Nucleus accumbens (tissue), 56 donors: ENCODE results near the gene YAF2.

Experiments
- DNase-seq, 56 donors: peaks; one replicate each; lab custom pipeline; 2025; lab: John Stamatoyannopoulos, UW

The YAF2 gene

DNA sequence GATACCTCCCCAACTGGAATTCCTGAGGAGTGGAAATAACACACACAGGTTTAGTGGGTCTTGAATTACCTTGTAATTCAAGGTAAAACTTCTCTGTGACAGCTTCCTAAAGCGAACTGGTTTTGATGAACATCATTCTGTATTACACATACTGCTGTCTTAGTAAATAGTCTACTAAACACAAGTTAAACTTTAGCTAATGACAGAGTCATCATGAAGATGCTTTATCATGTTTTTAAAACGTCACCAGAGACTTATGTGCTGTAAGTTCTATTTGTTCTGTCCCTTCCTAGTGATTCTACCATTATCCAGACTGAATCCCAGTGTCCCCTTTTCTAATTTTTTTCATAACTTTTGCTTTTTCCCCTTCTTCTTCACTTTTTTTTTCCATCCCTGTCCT is 81.8 kb downstream of the YAF2 start:
- DNase-seq, result no peak

- no peak for DNase-seq
These were observed 92.4 kb downstream of the YAF2 start for GRCh38 chr12:42145552-42146215.

- DNase-seq, result peak in 4 of 56 donors; percentile 22 to 44 (median 27)
These were observed 92.9 kb downstream of the YAF2 start for GRCh38 chr12:42145197-42145549.

DNA sequence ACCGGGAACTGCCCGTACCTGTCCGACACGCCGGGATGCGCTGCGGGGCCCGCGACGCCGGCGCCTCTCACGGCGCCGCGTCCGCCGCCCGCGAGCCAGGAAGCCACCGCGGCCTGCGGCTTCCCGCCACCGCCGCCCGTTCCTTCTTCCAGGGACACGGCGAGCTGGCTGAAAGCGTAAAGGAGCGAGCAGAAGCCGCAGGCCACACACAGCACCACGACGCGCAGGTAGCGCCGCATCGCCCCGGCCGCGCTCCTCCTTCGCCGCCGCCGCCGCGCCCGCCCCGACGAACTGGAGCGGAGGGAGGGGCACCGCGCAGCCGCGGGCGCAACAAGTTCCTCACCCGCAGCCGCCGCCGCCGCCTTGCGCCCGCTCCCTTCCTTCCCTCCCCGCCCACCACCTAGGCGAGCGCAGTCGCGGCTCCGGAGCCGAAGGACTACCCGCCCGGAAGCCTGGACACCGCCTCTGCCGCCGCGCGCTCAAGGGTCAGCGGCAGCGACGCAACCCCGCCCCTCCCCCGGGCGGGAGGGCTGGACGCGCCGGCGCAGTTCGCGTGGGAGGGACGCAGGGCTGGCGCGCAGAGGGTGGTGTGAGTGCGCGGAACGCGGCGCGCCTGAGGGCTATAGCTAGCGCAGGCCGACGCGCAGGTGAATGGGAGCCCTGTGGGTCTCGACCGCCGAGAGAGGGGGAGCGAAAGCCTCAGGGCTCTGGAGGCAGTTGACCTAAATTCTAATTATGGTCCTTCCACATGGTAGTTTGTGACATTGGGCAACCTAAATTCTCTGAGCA is 93.4 kb downstream of the YAF2 start, which contains the start of gene GXYLT1:
TSS of gene GXYLT1 (minus strand) at position 467 of the 789 bp plus-strand sequence. CDS start at position 239, 228 bp downstream.
- DNase-seq, result peak; percentile 10 to 93 (median 79)

GRCh38 chr12:42144158-42144407 is 94.0 kb downstream of the YAF2 start:
- DNase-seq, result peak in 7 of 56 donors; percentile 12 to 52 (median 27)

DNA sequence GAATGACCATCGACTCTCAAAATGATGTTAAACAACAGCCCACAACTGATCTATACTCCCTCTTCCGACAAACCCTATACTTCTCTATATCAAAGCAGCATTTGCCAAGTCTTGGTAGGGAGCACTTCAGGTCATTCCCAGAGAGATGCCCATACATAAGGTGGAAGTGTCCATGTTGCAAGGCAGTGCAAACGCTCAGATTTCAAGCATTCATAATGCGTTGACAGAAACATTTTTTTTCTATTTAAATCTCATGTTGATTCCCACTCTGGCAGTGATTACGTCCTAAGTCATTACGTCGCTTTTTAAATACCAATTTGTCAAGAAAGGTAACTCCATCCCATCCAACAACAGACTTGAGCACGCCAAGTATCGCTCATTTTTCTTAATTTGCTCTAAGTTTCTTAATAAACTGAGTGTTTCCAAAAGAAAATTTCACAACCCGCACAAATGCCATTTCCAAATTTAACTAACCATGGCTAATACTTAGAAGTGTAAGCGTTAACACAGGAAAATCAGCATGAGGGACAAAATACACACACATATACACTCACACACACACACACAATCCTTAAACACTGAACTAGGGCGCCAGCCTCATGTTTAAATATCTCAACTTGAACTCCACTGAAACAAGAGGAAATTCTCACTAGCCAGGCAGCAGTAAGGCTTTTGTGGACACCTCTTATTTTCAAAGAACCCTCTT is 94.4 kb downstream of the YAF2 start:
- no peak for DNase-seq

GRCh38 chr12:42141981-42142606 is 96.0 kb downstream of the YAF2 start:
- DNase-seq, result no peak

DNA sequence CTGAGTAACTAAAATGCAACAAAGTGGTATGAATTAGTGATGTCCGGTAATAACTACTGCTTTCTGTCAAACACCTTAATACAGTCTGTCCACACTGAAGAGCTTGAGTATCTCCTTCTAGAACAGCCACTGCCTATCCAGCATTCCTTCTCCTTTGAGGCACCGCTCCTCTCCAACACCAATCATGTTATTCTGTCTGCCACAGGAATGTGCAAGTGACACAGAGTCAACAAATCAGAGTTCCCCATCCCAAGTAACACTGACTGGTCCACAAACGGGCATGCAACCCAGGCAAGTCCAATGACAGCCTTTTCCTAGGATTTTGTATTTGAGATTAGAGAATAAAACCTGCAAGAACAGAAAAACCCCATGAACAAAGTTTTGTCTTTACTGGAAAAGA is 97.1 kb downstream of the YAF2 start:
- no peak for DNase-seq

- no peak for DNase-seq
These were observed 102.7 kb downstream of the YAF2 start for GRCh38 chr12:42135259-42135814.

DNA sequence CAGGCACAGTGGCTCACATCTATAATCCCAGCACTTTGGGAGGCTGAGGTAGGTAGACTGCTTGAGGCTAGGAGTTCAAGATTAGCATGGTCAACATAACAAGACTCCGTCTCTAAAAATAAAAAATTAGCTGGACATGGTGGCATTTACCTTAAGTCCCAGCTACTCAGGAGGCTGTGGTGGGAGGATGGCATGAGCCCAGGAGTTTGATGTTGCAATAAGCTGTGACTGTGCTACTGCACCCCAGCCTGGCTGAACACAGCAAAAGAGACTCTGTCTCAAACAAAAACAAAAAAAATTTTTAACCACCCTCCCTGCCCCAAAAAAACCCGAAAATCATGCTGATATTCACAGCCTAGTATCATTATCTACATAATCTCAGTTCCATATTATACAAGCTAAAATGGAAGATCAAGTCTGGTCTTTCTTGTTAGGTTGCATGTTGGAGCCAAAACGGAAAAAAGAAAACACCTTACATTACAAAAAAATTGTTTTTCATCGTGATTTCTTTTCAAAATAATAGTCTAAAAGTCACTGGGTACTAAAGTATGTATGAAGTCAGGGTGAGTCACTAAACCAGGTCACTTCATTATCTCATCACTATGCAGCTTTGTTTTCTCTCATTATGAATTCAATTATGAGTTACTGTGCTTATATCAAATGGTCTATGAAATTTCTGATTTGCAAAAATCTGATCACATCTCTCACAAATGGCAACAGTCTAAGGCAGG is 107.2 kb downstream of the YAF2 start:
- no peak for DNase-seq

DNA sequence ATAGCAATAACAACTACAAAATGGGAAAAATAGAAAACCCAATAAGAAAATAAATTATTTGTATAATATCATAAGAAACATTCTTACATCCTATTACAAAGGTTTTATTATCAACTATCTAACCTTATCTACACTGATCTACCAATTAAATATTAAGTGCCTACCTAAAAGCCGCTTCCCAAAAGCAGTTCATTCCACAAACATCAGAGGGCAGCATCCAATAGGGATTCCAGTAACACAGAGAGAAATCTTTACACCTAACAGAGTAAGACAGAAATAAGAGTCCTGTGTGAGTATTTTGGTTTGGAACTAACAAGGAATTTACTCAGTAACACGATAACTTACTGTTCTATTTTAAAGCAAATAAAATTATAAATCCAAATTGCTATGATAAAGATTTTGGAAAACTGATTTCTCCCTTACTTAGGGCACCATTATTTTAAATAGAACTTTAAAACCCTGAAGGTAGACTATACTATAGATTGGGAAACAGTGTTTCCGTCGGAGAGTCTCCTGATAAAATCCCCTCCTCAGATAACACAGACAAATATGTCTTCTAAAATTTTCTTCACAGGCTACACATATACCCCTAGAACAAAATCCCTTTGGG is 108.3 kb downstream of the YAF2 start:
- peak in 20 of 56 donors; percentile 2 to 57 (median 14) for DNase-seq

GRCh38 chr12:42128888-42129287 is 109.2 kb downstream of the YAF2 start:
- no peak for DNase-seq

DNA sequence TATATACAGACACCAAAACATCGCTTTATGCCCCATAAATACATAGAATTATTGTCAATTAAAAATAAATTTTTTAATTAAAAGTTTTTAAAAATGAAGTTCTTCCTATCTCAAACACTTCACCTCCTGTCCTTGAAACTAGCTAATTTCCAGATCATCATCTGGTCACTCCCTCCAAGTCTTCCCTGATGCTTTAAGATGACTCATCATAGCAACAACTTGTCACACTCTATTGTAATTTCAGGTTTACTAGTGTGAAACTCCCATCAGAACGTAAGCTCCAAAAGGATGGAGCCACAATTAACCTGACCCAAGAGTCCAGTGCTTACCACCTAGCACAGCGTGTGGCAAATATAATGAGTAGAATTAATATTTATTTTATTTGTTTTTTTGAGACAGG is 109.7 kb downstream of the YAF2 start:
- no peak for DNase-seq

DNA sequence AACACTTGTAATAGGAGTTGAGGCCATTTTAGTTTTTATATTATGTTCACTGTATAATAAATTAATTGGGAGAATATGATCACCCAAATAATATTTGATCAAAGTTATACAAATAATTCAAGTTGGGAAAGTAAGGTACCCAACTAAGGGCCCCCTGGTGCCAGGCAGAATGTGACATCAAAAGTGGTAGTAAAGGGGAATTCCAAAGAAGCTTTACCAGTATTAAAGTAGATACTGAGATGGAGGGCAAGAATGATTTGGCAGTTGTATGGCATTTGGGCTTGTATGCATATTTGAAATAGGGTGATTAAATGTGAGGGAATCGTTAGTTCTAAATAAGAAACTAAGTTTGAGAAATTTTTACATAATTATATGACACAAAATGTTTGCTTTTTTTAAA is 111.1 kb downstream of the YAF2 start:
- DNase-seq, result no peak

DNA sequence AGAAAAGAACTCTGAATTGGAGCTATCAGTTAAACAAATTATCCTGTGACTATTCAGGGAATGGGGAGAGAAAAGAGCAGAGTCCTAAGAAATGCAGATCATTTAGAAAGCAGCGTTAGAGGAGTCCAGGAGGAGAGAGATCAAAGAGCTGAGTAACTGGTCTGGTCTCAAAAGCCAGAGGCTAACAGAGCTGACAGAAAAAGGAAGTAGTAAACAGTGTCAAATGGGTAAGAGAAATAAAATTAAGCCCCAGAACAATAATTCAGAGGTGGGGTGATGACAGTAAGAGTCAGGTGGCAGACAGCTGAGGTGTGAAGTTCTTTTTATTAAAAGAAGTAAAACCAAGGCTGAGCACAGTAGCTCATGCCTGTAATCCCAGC is 112.7 kb downstream of the YAF2 start:
- DNase-seq, result no peak

DNA sequence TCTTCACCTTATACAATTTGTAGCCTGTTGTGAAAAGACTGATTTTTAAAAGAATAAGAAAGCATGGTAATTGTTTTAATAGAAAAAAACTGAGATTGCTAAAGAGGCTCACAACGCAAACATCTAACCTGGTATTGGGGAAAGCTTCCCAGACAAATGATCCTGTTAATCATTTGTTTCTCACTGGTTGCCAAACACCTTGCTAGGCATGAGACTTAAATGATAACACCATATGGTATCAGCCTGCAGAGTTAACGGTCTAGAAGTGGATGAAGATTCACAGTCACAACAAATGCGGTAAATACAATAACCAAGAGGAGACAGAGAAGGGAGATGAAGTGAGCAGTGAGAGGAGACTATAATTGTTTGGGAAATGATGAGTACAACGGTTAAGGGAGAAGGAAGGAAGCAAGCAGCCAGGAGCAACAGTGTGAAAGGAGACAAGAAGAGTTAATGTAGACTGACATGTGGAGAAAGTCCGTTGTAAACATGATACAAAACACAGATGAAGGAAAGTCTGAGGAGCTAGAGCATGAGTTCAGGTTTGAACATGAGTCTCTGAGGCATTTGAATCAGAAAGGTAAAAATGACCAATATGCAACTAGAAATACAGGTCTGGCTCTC is 113.2 kb downstream of the YAF2 start:
- DNase-seq, result no peak

DNA sequence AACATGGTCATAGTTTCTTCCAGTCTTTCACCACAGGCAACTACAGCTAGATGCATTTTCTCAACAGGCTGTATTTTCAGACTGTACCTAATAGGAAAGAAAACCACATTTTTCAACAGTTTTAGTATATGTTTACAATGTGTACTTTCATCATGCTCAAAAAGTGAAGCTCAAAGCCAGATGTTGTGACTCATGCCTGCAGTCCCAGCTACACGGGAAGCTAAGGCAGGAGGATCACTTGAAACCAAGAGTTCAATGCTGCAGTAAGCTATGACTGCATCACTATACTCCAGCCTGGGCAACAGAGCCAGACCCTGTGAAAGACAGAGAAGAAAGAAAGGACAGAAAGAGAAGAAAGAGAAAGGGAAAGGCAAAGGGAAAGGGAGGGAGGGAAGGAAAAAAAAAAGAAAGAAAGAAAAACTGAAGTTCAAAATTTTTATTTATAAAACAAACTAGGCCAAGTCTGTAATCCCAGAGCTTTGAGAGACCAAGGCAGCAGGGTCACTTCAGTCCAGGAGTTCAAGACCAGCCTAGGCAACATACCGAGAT is 118.9 kb downstream of the YAF2 start:
- DNase-seq, result no peak

GRCh38 chr12:42118136-42118879 is 119.7 kb downstream of the YAF2 start:
- DNase-seq, result no peak
